ENCODE results near the gene RPTOR. TPM values are rescaled to one million over a fixed set of nuclear protein-coding genes. Genes with fewer than 3 reads are reported as not detected.

RPTOR gene
- total RNA-seq, 1 experiment from 2014 or later: 25.1 TPM

DNA sequence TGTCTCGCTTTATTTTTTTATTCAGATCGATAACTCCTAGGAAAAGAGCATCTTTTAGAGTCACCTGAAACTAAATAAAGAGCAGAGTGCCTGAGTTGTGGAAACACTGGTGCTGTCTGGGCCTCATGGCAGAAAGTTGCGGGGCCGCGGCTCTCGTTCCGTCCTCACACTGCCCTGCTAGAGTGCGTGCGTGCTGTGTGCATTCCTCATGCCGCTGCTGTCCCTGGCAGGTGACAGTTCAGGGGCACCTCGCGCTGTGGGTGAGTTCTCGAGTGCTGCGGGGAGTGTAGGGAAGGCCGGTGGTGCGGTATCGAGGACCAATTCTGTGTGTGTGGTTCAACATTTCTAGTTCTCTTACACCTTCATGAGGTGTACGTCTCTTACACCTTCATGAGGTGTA lies 136.6 kb downstream of the RPTOR start:
- Histone ChIP-seq H3T11ph (ENCODE audit: low read length) (no peak overlapping the region), H3K27ac (ENCODE audit: insufficient read length, low read depth, low read length) (no peak overlapping the region), H2BK120ac (ENCODE audit: low read depth, low read length, poor library complexity, severe bottlenecking) (no peak overlapping the region), H2BK5ac (ENCODE audit: insufficient read length, low read length) (no peak overlapping the region), H3K9me3 (ENCODE audit: control insufficient read depth, low read depth, low read length) (no peaks in the 10 kb centered on the region), H4K20me1 (ENCODE audit: control insufficient read depth, insufficient read depth, insufficient read length) (no peaks in the 10 kb centered on the region), H4K5ac (ENCODE audit: insufficient read length, low read depth, low read length) (no peak overlapping the region), H2AK5ac (ENCODE audit: insufficient read length, low read length) (no peak overlapping the region), H3K4me1 (ENCODE audit: insufficient read depth, low read length) (peaks cover 5% of the 10 kb centered on the region; the same call in 1 of the 2 replicates), H3K23ac (ENCODE audit: insufficient read length, low read depth, low read length) (no peak overlapping the region), H3K79me1 (ENCODE audit: insufficient read depth, low read depth, low read length, poor library complexity, severe bottlenecking) (no peaks in the 10 kb centered on the region), H2BK15ac (ENCODE audit: low read depth, low read length) (no peak overlapping the region), H3K4me2 (ENCODE audit: insufficient read depth, insufficient read length, low read length) (no peak overlapping the region), H2AFZ (ENCODE audit: low read length) (no peak overlapping the region), H3K23me2 (ENCODE audit: insufficient read length, low read depth, low read length, poor library complexity, severe bottlenecking) (no peaks in the 10 kb centered on the region), H3K14ac (ENCODE audit: insufficient read depth, low read length) (no peak overlapping the region; the same call in 1 of the 2 replicates), H3K18ac (ENCODE audit: insufficient read length, low read depth, low read length) (no peak overlapping the region), H3K4ac (ENCODE audit: low read depth, low read length) (no peak overlapping the region), H3K56ac (ENCODE audit: insufficient read length, low read depth, low read length) (no peak overlapping the region), H2BK12ac (ENCODE audit: insufficient read length, low read depth, low read length) (no peak overlapping the region), H3K9ac (ENCODE audit: extremely low read depth, insufficient read length, low read length) (no peak overlapping the region), H4K91ac (ENCODE audit: insufficient read length, low read depth, low read length) (no peak overlapping the region), H2BK20ac (ENCODE audit: low read depth, low read length, poor library complexity, severe bottlenecking) (no peak overlapping the region), H4K8ac (replicated peaks; ENCODE audit: insufficient read length, low read depth, low read length) (no peak overlapping the region), H3K27me3 (ENCODE audit: insufficient read depth, low read length) (no peaks in the 10 kb centered on the region), H3K79me2 (ENCODE audit: insufficient read depth, low read length) (no peaks in the 10 kb centered on the region; the same call in 1 of the 2 replicates)
- DNase-seq: no peak
- no CpG with 5 or more reads among the region's 18 CpGs for WGBS (ENCODE audit: extremely low coverage, insufficient read length, low lambda C conversion rate)
- TF ChIP-seq, protein P1, sequence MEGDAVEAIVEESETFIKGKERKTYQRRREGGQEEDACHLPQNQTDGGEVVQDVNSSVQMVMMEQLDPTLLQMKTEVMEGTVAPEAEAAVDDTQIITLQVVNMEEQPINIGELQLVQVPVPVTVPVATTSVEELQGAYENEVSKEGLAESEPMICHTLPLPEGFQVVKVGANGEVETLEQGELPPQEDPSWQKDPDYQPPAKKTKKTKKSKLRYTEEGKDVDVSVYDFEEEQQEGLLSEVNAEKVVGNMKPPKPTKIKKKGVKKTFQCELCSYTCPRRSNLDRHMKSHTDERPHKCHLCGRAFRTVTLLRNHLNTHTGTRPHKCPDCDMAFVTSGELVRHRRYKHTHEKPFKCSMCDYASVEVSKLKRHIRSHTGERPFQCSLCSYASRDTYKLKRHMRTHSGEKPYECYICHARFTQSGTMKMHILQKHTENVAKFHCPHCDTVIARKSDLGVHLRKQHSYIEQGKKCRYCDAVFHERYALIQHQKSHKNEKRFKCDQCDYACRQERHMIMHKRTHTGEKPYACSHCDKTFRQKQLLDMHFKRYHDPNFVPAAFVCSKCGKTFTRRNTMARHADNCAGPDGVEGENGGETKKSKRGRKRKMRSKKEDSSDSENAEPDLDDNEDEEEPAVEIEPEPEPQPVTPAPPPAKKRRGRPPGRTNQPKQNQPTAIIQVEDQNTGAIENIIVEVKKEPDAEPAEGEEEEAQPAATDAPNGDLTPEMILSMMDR (conservative IDR thresholded peaks at IDR 0.05): no peak
- Mint-ChIP-seq H3K27ac (no peak overlapping the region), H3K36me3 (ENCODE audit: insufficient read depth in 1 of 3, low read depth in 3 of 3) (no peaks in the 10 kb centered on the region; a peak in 1 of 7 replicates), H3K4me3 (no peak overlapping the region), H3K27me3 (ENCODE audit: low read depth) (no peaks in the 10 kb centered on the region), H3K9me3 (no peaks in the 10 kb centered on the region), H3K4me1 (peaks cover 21% of the 10 kb centered on the region in 2 experiments)

Measured in H9 (cell line).